ENCODE measurements around the gene BTBD9.

Gene BTBD9

GRCh38 chr6:38593409-38593808 is 46.3 kb downstream of the BTBD9 start:
- no peak for DNase-seq

GRCh38 chr6:38591439-38591838 is 48.3 kb downstream of the BTBD9 start:
- no peak for DNase-seq

DNA sequence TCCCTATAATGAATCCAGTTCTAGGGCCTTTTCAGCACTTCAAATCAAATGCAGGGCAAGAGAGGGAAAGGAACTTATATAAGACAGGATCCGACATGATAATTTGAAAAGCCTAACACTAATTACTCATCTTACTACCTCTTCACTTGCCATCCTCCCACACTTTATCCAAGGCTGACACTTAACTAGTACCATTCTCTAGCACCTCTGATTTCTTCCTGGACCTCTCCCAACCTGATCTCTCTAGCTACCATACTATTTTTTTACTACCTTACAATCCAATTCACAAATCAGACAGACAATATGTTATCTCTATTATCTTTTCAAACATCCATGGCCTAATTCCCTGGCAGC is 50.4 kb downstream of the BTBD9 start:
- no peak for DNase-seq

GRCh38 chr6:38588631-38589366 is 50.9 kb downstream of the BTBD9 start:
- DNase-seq, result no peak

GRCh38 chr6:38587766-38588362 is 51.9 kb downstream of the BTBD9 start:
- no peak for DNase-seq

DNA sequence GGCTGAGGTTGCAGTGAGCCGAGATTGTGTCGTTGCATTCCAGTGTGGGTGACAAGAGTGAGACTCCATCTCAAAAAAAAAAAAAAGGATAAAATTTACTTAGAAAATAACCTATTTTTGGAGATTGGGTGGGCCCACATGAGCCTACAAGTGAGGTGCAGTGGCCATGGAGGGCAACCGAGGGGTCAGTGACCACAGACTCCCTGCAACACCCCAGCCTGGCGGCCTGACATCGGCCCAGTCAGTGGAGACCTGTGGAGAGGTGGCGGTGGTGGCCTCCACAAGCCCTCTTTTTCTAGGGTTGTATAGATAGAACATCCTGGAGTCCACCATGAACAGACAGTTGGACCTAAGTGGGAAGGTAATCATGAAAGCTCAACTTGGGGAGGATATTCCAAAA is 52.7 kb downstream of the BTBD9 start:
- DNase-seq, result no peak

DNA sequence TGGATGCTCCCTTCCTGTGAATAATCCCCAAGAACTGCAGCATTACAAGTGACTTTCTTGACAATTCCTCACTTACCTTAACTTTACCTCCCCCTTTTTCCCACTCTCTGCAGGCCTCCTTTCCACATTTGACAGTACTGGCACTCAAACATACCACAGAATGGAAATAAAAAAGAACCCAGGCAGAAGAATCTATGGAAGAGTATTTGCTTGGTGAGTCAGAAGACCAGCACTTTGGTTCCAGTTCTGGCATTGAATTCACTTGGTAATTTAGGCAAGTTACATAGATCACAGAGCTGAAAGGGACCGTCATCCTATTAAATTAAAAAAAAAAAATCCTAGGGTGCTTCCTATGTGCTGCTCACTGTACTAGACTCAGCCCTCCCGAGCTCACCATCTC is 55.0 kb downstream of the BTBD9 start:
- DNase-seq, result no peak

DNA sequence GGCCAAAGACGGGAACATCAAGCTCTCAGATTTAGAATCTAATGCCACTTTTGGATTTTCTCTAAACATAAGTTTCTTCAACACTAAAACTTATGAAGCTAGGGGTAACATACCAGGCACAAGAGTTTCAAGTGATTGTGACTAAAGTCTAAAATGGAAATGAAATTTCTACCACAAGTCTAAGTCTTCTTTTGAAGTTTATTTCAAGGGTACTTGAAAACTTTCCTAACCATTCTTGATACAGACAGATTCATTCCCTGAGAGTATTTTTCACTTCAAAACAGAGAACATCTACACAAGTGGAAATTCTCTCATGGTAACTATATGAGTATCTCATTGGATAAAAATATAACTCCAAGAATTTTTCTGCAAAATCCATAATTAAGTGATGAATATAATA is 56.2 kb downstream of the BTBD9 start:
- DNase-seq, result no peak

DNA sequence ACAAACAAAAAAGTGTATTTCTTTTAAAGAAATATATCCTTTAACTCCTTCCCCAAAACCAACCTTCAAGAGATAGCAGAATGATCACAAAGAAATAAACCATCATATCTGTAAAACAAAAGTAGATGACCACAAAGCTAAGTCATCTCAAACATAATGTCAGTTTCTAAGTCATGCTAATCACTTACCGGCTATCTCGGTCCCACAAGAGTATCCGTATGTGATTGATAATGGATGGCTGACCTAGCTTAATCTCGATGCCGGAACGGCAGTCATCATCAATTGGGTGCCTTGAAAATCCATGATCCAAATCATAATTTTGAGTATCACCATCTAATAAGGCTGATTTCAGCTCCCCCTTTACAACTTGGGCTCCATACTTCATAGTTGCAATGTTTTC is 59.7 kb downstream of the BTBD9 start:
- no peak for DNase-seq

GRCh38 chr6:38579010-38579628 is 60.6 kb downstream of the BTBD9 start:
- DNase-seq, result no peak

DNA sequence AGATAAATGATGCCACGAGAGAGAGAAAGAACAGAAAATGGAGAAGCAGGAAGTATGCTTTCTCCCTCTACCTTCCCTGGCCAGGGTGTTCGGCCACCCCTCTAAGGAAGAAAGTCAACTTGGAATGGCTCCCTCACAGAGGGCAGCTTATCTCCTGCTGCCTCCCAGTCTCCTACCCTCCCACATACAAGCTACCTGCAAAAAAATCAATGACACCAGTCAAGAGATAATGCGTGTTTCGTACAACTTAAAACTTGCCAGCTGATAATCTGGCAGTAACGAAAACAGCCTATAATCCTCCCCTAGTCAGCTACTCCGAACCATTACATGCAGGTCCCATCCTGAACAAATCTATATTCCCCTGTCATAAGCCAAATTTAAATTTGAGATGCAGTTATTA is 61.7 kb downstream of the BTBD9 start:
- DNase-seq, result no peak

DNA sequence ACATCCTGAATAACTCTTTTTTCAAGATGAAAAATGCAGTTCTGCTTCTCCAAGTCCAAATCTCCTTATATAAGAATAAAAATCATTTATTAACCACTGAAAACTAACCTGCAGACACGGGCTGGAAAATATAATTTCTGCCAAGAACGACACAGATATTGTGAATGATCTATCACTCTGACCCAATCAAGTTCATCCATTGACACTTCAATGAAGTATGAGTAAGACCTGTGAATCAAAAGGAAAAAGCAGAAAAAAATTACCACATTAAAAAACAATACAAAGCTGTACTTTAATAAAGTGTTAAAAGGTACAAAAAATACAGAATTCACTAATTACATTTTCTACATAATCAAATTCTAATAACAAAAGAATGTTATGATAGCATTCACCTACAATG is 62.2 kb downstream of the BTBD9 start:
- DNase-seq, result no peak

GRCh38 chr6:38573801-38574395 is 65.8 kb downstream of the BTBD9 start:
- no peak for DNase-seq

- no peak for DNase-seq
Observed at GRCh38 chr6:38572186-38572813, 67.4 kb downstream of the BTBD9 start.

DNA sequence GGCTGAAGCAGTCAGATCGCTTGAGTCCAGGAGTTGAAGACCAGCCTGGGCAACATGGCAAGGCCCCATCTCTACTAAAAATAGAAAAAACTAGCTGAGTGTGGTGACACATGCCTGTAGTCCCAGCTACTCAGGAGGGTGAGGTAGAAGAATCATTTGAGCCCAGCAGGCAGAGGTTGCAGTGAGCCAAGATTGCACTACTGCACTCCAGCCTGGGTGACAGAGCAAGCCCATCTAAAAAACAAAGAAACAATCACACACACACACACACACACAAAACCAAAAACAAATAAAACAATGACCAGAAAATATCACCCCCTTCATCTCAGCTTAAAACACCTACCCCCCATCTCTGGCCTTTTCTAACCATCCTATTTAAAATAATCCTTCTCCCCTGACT is 68.0 kb downstream of the BTBD9 start:
- no peak for DNase-seq

DNA sequence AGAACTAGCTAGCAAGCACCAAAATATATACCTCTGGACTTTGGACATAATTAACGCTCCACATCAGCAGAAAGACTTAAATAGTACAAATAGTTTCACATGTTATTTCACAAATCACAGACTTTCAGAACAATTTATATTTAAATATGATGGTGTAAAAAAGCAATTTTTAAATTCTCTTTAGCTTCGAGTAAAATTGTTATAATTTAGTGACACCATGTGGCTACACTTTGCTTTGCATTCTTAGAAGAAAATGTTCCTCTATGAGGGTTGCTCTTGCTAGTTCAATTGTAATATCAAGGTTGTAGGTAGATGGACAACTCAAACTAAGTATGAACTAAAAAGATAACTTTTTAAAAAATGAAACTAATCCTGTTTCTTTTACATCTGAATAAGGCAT is 69.0 kb downstream of the BTBD9 start:
- DNase-seq, result no peak

DNA sequence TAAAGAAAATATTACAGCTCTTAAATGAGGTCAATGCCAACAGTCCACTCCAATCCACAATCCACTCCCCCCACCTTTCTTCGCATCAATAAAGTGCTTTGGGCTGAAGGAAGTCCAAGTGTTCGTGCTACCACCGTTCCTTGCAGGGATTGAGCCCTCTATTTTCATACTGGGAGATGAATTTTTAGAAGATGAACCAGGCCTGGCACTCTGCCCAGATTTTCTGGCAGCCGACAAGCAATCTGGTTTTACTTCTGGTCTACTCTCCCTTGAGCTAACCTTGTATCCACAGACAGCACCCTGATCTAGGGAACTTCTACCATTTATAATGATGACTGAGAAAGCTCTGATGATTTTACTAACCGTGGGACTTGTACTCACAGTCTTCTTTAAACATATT is 72.3 kb downstream of the BTBD9 start:
- no peak for DNase-seq

- DNase-seq, result no peak
Observed at GRCh38 chr6:38566295-38567030, 73.3 kb downstream of the BTBD9 start.

DNA sequence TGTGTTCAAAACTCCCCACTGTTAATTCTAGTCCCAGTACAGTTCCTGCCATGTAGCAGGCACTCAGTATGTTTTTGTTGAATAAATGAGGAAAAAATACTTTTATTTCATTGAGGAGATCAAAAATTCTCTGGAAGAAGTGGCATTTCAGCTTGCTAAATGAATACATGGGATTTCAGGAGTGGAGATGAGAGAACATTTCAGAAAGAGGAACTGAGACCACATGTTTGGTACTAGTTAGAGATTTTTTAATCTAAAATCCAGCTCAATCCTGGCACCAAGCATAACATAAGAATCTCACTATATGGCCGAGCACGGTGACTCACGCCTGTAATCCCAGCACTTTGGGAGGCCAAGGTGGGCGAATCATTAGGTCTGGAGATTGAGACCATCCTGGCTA is 75.4 kb downstream of the BTBD9 start:
- DNase-seq, result no peak

GRCh38 chr6:38555606-38556005 is 84.1 kb downstream of the BTBD9 start:
- DNase-seq, result no peak

DNA sequence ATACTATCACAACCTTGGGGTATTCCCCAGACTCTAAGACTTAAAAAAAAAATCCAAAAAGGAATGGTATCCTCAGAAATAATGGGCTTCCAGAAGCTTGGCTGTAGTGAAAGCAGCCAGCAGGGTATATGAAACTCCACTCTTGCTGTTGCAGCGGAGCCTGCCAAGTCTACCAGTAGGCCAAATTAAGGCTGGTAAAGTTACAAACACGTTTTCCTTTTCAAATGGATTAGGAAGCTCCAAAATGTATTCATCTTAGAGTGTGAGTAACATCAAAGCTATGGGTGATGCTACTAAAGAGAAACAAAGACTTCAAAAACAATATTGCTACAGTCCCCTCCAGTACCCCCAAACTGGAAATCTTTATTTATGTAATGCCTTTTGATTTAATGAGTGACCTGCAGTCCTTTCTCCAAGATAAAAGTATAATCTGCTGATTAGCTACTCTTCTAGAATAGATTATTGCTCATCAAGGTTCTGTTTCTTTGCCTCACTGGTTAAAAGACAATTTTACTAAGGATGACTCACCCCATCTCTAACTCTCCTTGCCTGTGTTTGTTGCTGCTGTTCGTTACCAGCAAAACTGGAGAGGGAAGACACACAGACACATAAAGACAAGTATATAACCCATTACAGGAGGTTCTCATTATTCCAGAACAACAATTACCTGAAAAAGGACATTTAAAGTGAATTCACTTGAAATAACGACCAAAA is 84.9 kb downstream of the BTBD9 start:
- no peak for DNase-seq

DNA sequence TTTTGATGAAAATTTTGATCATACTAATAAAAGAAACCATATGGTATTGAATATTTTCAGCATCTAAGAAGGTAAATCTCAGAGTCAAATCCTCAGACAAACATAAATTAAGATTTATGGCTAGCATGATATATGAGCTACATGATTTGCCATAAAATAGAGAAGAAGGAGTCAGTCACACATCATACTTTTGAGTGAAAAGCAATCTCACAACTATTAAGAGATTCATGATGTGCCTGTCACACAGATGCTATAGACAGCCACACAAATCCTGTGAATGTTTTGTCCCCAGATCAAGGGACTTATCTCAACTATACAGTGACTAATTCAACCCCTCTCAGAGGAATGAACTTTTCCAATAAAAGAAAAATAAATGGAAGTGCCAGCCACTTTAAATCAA is 85.7 kb downstream of the BTBD9 start:
- DNase-seq, result no peak

All from activated gamma-delta T cell (primary cell).